GM04503 (cell line): ENCODE measurements around the gene TMEM209.
"Not testable (repeated sequence)": the region's sequence is repeated elsewhere in the genome, so short reads cannot be mapped to it uniquely, and the experiment has no call there.

Experiments
- DNase-seq: peaks from one replicate; pipeline ENCODE4 v3.0.0-alpha.2; 2012; ENCODE audit warnings: low read depth

TMEM209 gene

DNA sequence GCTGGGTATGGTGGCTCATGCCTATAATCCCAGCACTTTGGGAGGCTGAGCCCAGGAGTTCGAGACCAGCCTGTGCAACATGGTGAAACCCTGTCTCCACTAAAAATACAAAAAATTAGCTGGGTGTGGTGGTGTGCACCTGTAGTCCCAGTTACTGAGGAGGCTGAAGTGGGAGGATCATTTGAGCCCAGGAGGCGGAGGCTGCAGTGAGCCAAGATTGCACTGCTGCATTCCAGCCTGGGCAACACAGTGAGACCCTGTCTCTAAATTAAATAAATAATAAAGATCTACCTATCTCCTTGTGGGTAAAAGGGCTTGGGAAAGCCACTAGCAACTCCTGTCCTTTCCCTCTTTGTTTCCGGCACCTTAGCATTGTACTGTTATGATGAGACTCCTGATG is 78.4 kb downstream of the TMEM209 start:
- DNase-seq, result not testable (repeated sequence)

- no peak for DNase-seq
Observed at GRCh38 chr7:130124711-130125110, 80.5 kb downstream of the TMEM209 start.

GRCh38 chr7:130123501-130123900 is 81.7 kb downstream of the TMEM209 start:
- no peak for DNase-seq

DNA sequence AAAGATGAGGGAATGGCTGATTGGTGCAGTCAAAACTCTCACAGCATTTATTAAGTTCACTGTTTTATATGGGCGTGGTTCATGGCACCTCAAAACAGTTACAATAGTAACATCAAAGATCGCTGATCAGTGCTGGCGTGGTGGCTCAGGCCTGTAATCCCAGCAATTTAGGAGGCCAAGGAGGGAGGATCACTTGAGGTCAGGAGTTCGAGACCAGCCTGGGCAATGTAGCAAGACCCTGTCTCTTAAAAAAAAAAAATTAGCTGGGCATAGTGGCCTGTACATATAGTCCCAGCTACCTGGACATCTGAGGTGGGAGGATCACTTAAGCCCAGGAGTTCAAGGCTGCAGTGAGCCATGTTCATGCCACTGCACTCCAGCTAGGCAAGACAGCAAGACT is 86.4 kb downstream of the TMEM209 start:
- no peak for DNase-seq

- no peak for DNase-seq
Observed at GRCh38 chr7:130118294-130118693, 86.9 kb downstream of the TMEM209 start.

DNA sequence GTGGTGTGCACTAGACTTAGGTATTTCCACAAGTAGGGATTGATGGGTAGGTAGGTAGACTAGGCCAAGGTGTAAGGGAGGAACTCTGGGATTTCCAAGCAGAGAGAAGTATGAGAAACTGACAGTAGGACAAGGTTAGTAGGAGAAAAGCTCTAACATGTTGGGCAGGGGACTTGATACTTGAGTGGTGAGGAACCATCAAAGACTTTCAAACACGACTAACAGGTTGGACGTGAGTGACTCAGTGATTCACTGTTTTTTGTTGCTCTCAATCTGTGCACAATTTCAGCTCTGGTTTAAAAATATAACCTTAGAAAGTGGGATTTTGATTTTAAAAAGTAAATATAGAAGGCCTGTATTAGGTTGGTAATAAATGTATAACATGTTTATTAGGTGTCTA is 90.4 kb downstream of the TMEM209 start:
- DNase-seq, result no peak
